Measurements from ENCODE around the gene SELP. TPM values are rescaled to one million over a fixed set of nuclear protein-coding genes. Genes with fewer than 3 reads are reported as not detected.

SELP gene
- total and polyA plus RNA-seq, 2 of the 8 experiments (the other 6 are each of a cell fraction or from before 2014, with no cell fraction given) = not detected

DNA sequence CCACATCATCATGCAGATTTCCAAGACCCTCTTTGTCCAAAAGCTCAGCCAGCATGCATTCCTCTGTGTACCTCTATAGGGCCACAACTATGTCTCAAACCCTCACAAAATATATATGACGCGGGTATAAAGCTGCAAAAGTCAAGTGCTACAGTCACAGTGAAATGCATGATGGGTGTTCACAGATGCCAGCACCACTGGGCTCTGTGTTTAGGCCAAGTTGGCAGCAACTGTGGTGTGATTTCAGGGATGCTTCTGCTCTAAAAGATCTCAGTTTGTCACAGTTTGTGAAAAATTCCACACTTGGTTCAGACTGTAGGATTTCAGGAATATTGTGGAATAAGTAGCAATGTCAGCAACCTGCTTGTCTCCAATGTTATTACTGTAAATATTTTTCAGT, 23.9 kb upstream of the SELP start:
- ChIA-PET POLR2A (ENCODE audit: partially characterized antibody) (no interaction called here), CTCF (ENCODE audit: partially characterized antibody) (no interaction called here)
- Histone ChIP-seq H3K18ac (ENCODE audit: extremely low read depth, low read length) (no peak overlapping the region), H3K9ac (replicated peaks in 1 of 4; ENCODE audit: extremely low read depth in 1 of 4, low read depth in 3 of 4, low read length in 3 of 4) (no peak overlapping the region), H4K20me1 (replicated peaks in 1 of 2; ENCODE audit: control insufficient read depth in 1 of 2, insufficient read depth in 2 of 2, low read length in 2 of 2) (no peaks in the 10 kb centered on the region), H2BK12ac (ENCODE audit: low read depth, low read length) (no peak overlapping the region), H3K4me1 (replicated peaks in 1 of 4; ENCODE audit: control insufficient read depth in 3 of 4, insufficient read depth in 4 of 4, low read length in 3 of 4) (no peaks in the 10 kb centered on the region; a peak in 1 of 7 replicates), H3K4ac (replicated peaks; ENCODE audit: insufficient read length, low read depth, low read length) (no peak overlapping the region), H3K27me3 (replicated peaks in 1 of 4; ENCODE audit: control insufficient read depth in 3 of 4, extremely low read depth in 1 of 4, insufficient read depth in 3 of 4, low read length in 3 of 4) (no peaks in the 10 kb centered on the region), H2BK15ac (ENCODE audit: low read length) (no peak overlapping the region), H3K4me3 (ENCODE audit: extremely low read depth in 1 of 4, insufficient read depth in 2 of 4, low read depth in 3 of 4, low read length in 4 of 4) (no peak overlapping the region), H3K23ac (ENCODE audit: insufficient read length) (no peak overlapping the region), H3K9me3 (ENCODE audit: insufficient read depth in 2 of 2, low read depth in 1 of 2, low read length in 1 of 2) (no peaks in the 10 kb centered on the region), H3K27ac (ENCODE audit: low read depth, low read length) (no peak overlapping the region), H3K23me2 (ENCODE audit: low read depth, low read length) (no peaks in the 10 kb centered on the region), H3K79me2 (ENCODE audit: control insufficient read depth in 1 of 2, insufficient read depth in 2 of 2, low read length in 2 of 2) (no peaks in the 10 kb centered on the region), H4K91ac (replicated peaks; ENCODE audit: insufficient read length, low read length) (no peak overlapping the region), H3K14ac (ENCODE audit: insufficient read length) (no peak overlapping the region), H3K4me2 (ENCODE audit: insufficient read depth in 1 of 2, low read depth in 2 of 2, low read length in 2 of 2) (no peak overlapping the region), H3K56ac (replicated peaks; ENCODE audit: insufficient read length, low read depth, low read length) (no peak overlapping the region), H3K79me1 (ENCODE audit: low read depth, low read length) (no peaks in the 10 kb centered on the region), H2AFZ (ENCODE audit: low read length) (no peak overlapping the region), H3K36me3 (ENCODE audit: control insufficient read depth in 2 of 4, insufficient read depth in 4 of 4, low read length in 3 of 4) (no peaks in the 10 kb centered on the region), H2BK120ac (replicated peaks; ENCODE audit: low read depth, low read length) (no peak overlapping the region), H4K8ac (ENCODE audit: extremely low read depth, insufficient read depth, low read length) (no peak overlapping the region), H2BK20ac (ENCODE audit: low read length) (no peak overlapping the region), H2BK5ac (ENCODE audit: low read depth, low read length) (no peak overlapping the region), H2AK5ac (ENCODE audit: low read depth, low read length) (no peak overlapping the region), H4K5ac (ENCODE audit: insufficient read length, low read depth, low read length) (no peak overlapping the region)
- WGBS, 2 experiments (ENCODE audit: extremely low coverage in 1 of 2, insufficient coverage in 1 of 2, insufficient read length in 1 of 2, insufficient replicate concordance in 2 of 2, low coverage in 1 of 2, low lambda C conversion rate in 2 of 2, missing lambda C conversion rate in 1 of 2) = 89% methylated on average over 2 of the region's 2 CpGs; no CpG with 5 or more reads in 1 of the 2 experiments
- FAIRE-seq (no peak), DNase-seq (ENCODE audit: low read depth in 1 of 2, low spot score in 2 of 2) (no peak)
- TF ChIP-seq FOSL1 (IDR thresholded peaks at IDR 0.05; ENCODE audit: insufficient read depth, low read depth, low read length) (no peak), CREB1 (IDR thresholded peaks at IDR 0.05) (no peak), TAF1 (IDR thresholded peaks at IDR 0.05; ENCODE audit: low read depth, low read length) (no peak), GTF2F1 (IDR thresholded peaks at IDR 0.05; ENCODE audit: borderline replicate concordance, low read depth, low read length) (no peak), SIRT6 (IDR thresholded peaks at IDR 0.05; ENCODE audit: low read length) (no peak), CHD2 (IDR thresholded peaks at IDR 0.05; ENCODE audit: low read length) (no peak), CBX8 (IDR thresholded peaks at IDR 0.05; ENCODE audit: borderline replicate concordance, low read depth, low read length) (no peak), BACH1 (IDR thresholded peaks at IDR 0.05; ENCODE audit: low read length) (no peak), JUND (IDR thresholded peaks at IDR 0.05; ENCODE audit: low read length) (no peak), CTBP2 (IDR thresholded peaks at IDR 0.05; ENCODE audit: borderline replicate concordance, insufficient read depth, insufficient read length, low read length) (no peak), TAF7 (optimal IDR thresholded peaks at IDR 0.05; ENCODE audit: borderline replicate concordance, low read depth, low read length) (no peak), POLR2AphosphoS5 (IDR thresholded peaks at IDR 0.05; ENCODE audit: low read depth, low read length) (no peak), RNF2 (IDR thresholded peaks at IDR 0.05; ENCODE audit: borderline replicate concordance, low read depth, low read length, missing control alignments, poor library complexity, severe bottlenecking) (no peak)
- TF ChIP-seq, protein P1, sequence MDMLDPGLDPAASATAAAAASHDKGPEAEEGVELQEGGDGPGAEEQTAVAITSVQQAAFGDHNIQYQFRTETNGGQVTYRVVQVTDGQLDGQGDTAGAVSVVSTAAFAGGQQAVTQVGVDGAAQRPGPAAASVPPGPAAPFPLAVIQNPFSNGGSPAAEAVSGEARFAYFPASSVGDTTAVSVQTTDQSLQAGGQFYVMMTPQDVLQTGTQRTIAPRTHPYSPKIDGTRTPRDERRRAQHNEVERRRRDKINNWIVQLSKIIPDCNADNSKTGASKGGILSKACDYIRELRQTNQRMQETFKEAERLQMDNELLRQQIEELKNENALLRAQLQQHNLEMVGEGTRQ (IDR thresholded peaks at IDR 0.05; ENCODE audit: low read length) = no peak
